GM23338 (cell line): ENCODE data around the gene AMBRA1. TPM values are rescaled to one million over a fixed set of nuclear protein-coding genes. Genes with fewer than 3 reads are reported as not detected.

ENCODE experiments used
- ATAC-seq: fragments of 200-7000 bp; cut with Tn5 transposase; 3 replicates; pipeline ENCODE4 v1.9.1; 2020
- DNase-seq: peaks from one replicate; pipeline ENCODE4 v3.0.0-alpha.2; 2015; ENCODE audit warnings: low spot score
- H2AFZ ChIP-seq: fragments of 200-600 bp; sonication (generic); 2 replicates; pipeline ENCODE4 v1.8.0; 2016; ENCODE audit warnings: antibody characterized with exemption, mild to moderate bottlenecking, moderate library complexity
- H3F3A ChIP-seq: fragments of 200-600 bp; sonication (generic); replicated peaks from 2 replicates; pipeline ENCODE4 v1.8.0; 2017; ENCODE audit warnings: antibody characterized with exemption, mixed run types, low read depth
- H3K27ac ChIP-seq: fragments of 200-600 bp; sonication (generic); 2 replicates; pipeline ENCODE4 v1.6.1; 2016; ENCODE audit warnings: low read depth
- H3K27me3 ChIP-seq: fragments of 200-600 bp; sonication (generic); 2 replicates; pipeline ENCODE4 v1.8.0; 2016; ENCODE audit warnings: mild to moderate bottlenecking, mixed run types, moderate library complexity; ENCODE audit not compliant: insufficient read depth
- H3K36me3 ChIP-seq: fragments of 200-600 bp; sonication (generic); 2 replicates; pipeline ENCODE4 v1.8.0; 2016; ENCODE audit warnings: mild to moderate bottlenecking; ENCODE audit not compliant: insufficient read depth
- H3K4me1 ChIP-seq: fragments of 200-600 bp; sonication (generic); 2 replicates; pipeline ENCODE4 v1.8.0; 2016; ENCODE audit warnings: mild to moderate bottlenecking, moderate library complexity; ENCODE audit not compliant: insufficient read depth
- H3K4me2 ChIP-seq: fragments of 200-600 bp; sonication (generic); 2 replicates; pipeline ENCODE4 v1.7.1; 2017; ENCODE audit warnings: mixed run types
- H3K4me3 ChIP-seq: fragments of 200-600 bp; sonication (generic); 2 replicates; pipeline ENCODE4 v1.6.1; 2016; ENCODE audit warnings: mixed run types
- H3K79me2 ChIP-seq: fragments of 200-600 bp; sonication (generic); replicated peaks from 2 replicates; pipeline ENCODE4 v1.8.0; 2017; ENCODE audit warnings: mild to moderate bottlenecking; ENCODE audit not compliant: insufficient read depth
- H3K9me2 ChIP-seq: fragments of 200-600 bp; sonication (generic); 2 replicates; pipeline ENCODE4 v1.8.0; 2017; ENCODE audit not compliant: insufficient read depth
- H4K20me1 ChIP-seq: fragments of 200-600 bp; sonication (generic); replicated peaks from 2 replicates; pipeline ENCODE4 v1.8.0; 2017; ENCODE audit warnings: mild to moderate bottlenecking; ENCODE audit not compliant: insufficient read depth
- H3K27ac Mint-ChIP-seq: 2 replicates; pipeline ENCODE4 v1.8.0; 2020; ENCODE audit warnings: inconsistent platforms, mild to moderate bottlenecking, moderate library complexity, mixed read lengths
- H3K27me3 Mint-ChIP-seq: 3 replicates; pipeline ENCODE4 v1.8.0; 2022; ENCODE audit warnings: low read depth, mild to moderate bottlenecking, moderate library complexity, mixed read lengths, inconsistent platforms; ENCODE audit not compliant: insufficient read depth, poor library complexity
- H3K36me3 Mint-ChIP-seq: 3 replicates; pipeline ENCODE4 v1.8.0; 2021; ENCODE audit warnings: low read depth, mild to moderate bottlenecking, inconsistent platforms, moderate library complexity, mixed read lengths
- H3K4me1 Mint-ChIP-seq: 3 replicates; pipeline ENCODE4 v1.8.0; 2020; ENCODE audit warnings: mild to moderate bottlenecking, inconsistent platforms, mixed read lengths
- H3K4me3 Mint-ChIP-seq: 3 replicates; pipeline ENCODE4 v1.8.0; 2021; ENCODE audit warnings: moderate library complexity, mild to moderate bottlenecking, inconsistent platforms, mixed read lengths
- H3K9me3 Mint-ChIP-seq: 3 replicates; pipeline ENCODE4 v1.8.0; 2020; ENCODE audit warnings: moderate library complexity, mild to moderate bottlenecking, inconsistent platforms, mixed read lengths
- EZH2 ChIP-seq: fragments of 200-600 bp; sonication (generic); IDR thresholded peaks from one replicate; pipeline ENCODE4 v1.8.0; 2017; ENCODE audit warnings: antibody characterized with exemption, mild to moderate bottlenecking, low read depth; ENCODE audit not compliant: unreplicated experiment
- EZH2phosphoT487 ChIP-seq: fragments of 200-600 bp; sonication (generic); IDR thresholded peaks from one replicate; pipeline ENCODE4 v1.8.1; 2018; ENCODE audit warnings: antibody characterized with exemption; ENCODE audit not compliant: unreplicated experiment
- JUNB ChIP-seq: IDR thresholded peaks from one replicate; pipeline ENCODE4 v1.6.1; 2016; ENCODE audit warnings: antibody characterized with exemption; ENCODE audit not compliant: unreplicated experiment
- REST ChIP-seq: IDR thresholded peaks from one replicate; pipeline ENCODE4 v1.6.1; 2018; ENCODE audit warnings: antibody characterized with exemption; ENCODE audit not compliant: unreplicated experiment
- STAT1 ChIP-seq: IDR thresholded peaks from one replicate; pipeline ENCODE4 v1.6.1; 2016; ENCODE audit warnings: antibody characterized with exemption; ENCODE audit not compliant: unreplicated experiment
- ZNF114 ChIP-seq: fragments of 250-450 bp; sonication (Bioruptor Pico); IDR thresholded peaks from 2 replicates; pipeline ENCODE4 v1.5.0; 2020; ENCODE audit warnings: mild to moderate bottlenecking, moderate library complexity
- ZNF331 ChIP-seq: fragments of 250-450 bp; sonication (Bioruptor Pico); IDR thresholded peaks from 2 replicates; pipeline ENCODE4 v1.5.0; 2020; ENCODE audit warnings: low read depth, mild to moderate bottlenecking, moderate library complexity
- ZNF462 ChIP-seq: fragments of 250-450 bp; sonication (Bioruptor Pico); IDR thresholded peaks from 2 replicates; pipeline ENCODE4 v1.5.0; 2020; ENCODE audit warnings: mild to moderate bottlenecking, moderate library complexity
- polyA plus RNA-seq: library from polyadenylated mRNA; unstranded; fragments of >200 nt; fragmentation: Nextera tagmentation; extraction: Ambion mirVana; gene quantifications from 2 replicates; pipeline ENCODE4 v1.2.1, GENCODE V29; 2016
- total RNA-seq: library from RNA; depleted of rRNA; stranded (reverse); fragments of >200 nt; shearing (Covaris generic); gene quantifications from 2 replicates; pipeline ENCODE4 v1.2.3, GENCODE V29; 2014

The AMBRA1 gene
- total and polyA plus RNA-seq, 2 experiments from 2014 or later = 8.3 to 34.8 TPM

DNA sequence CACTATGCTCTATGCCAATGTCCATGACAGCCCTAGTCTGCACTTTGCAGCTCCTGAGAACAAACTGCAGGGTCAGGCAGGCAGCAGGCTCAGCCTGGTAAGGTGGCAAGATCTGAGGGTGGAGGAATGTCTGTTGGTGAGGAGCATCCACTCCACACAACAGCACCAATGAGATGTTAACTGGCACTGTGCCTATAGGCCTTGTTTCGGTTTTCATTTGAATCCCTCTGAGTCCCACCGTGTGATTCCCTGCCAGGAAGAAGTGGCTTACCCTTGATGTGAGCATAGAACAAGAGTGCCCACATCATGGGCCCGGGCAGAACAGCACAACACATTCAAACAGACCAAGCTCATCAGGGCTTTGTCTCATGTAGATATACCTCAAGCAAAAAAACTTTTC lies 158.1 kb downstream of the AMBRA1 start (continued):
- TF ChIP-seq ZNF462 (CRISPR knock-in tag) (no peak), EZH2phosphoT487 (no peak), ZNF114 (CRISPR knock-in tag) (no peak), JUNB (no peak), ZNF331 (CRISPR knock-in tag) (no peak), STAT1 (no peak), EZH2 (no peak)

DNA sequence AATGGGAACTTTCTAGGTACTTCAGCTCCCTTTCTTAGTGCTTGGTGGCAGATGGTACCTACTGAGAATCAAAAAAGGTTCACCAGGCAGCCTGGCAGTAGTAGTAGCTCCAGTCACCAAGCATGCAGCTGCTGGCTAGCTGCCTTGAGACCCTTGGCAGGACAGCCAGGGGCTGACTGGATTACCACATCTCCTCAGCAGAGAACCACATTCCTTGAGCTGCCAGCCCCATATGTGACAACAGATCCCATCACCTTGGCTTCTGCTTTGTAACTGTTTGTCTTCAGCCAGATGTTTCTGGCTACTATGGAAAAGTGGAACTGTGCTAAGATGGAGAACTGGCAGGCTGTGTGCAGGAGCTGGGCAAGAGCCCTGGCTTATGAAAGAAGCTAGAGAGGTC lies 162.6 kb downstream of the AMBRA1 start:
- Histone ChIP-seq H3F3A (peaks cover 8% of the 10 kb centered on the region; the same call in 1 of the 2 replicates), H3K79me2 (0 out of 2 replicates have a peak, but pooled peaks cover 5% of the 10 kb centered on the region), H3K4me3 (no peak overlapping the region), H3K36me3 (no peaks in the 10 kb centered on the region), H3K4me1 (peaks cover 28% of the 10 kb centered on the region), H3K4me2 (no peak overlapping the region), H3K9me2 (no peaks in the 10 kb centered on the region; the same call in 1 of the 2 replicates), H3K27ac (no peak overlapping the region), H4K20me1 (no peaks in the 10 kb centered on the region; the same call in 1 of the 2 replicates), H3K27me3 (no peaks in the 10 kb centered on the region), H2AFZ (no peak overlapping the region)
- Mint-ChIP-seq H3K4me1 (peaks cover 50% of the 10 kb centered on the region), H3K9me3 (no peaks in the 10 kb centered on the region; the same call in 2 of the 3 replicates), H3K36me3 (peaks cover 22% of the 10 kb centered on the region), H3K4me3 (no peak overlapping the region), H3K27ac (no peak overlapping the region), H3K27me3 (peaks cover 2% of the 10 kb centered on the region)
- no peak for ATAC-seq
- no peak for DNase-seq
- TF ChIP-seq REST = no peak
